Coronary artery (tissue), 2 donors: ENCODE data around the gene C1QTNF6.

Source experiments
- DNase-seq: peaks from one replicate; pipeline ENCODE4 v3.0.0-alpha.2; 2017; ENCODE audit warnings: low spot score
- H3K27ac ChIP-seq, 2 donors: fragments of 200-600 bp; sonication (generic); one replicate each; pipeline ENCODE4 v1.5.1; 2016 to 2019
- H3K4me3 ChIP-seq: fragments of 200-600 bp; sonication (generic); 2 replicates; pipeline ENCODE4 v1.5.1; 2016; ENCODE audit warnings: mild to moderate bottlenecking, moderate library complexity
- CTCF ChIP-seq: fragments of 200-600 bp; sonication (generic); IDR thresholded peaks from one replicate; pipeline ENCODE4 v1.5.1; 2019; ENCODE audit warnings: antibody characterized with exemption

The C1QTNF6 gene

GRCh38 chr22:37161443-37161842 is 26.6 kb downstream of the C1QTNF6 start:
- no peak for TF ChIP-seq CTCF
- Histone ChIP-seq H3K4me3 (no peak overlapping the region), H3K27ac (no peak overlapping the region)
- no peak for DNase-seq

- Histone ChIP-seq H3K27ac (no peak overlapping the region), H3K4me3 (no peak overlapping the region)
- no peak for TF ChIP-seq CTCF
- DNase-seq = no peak
These were observed 28.0 kb downstream of the C1QTNF6 start for GRCh38 chr22:37160027-37160426.

- no peak overlapping the region for H3K27ac ChIP-seq
- DNase-seq = no peak
- no peak overlapping the region for H3K4me3 ChIP-seq
- no peak for TF ChIP-seq CTCF
These were observed 29.1 kb downstream of the C1QTNF6 start for GRCh38 chr22:37158963-37159290.

GRCh38 chr22:37157516-37158285 is 30.3 kb downstream of the C1QTNF6 start:
- H3K27ac ChIP-seq = no peak overlapping the region
- no peak for TF ChIP-seq CTCF
- H3K4me3 ChIP-seq = no peak overlapping the region
- no peak for DNase-seq

GRCh38 chr22:37156686-37157435 is 31.2 kb downstream of the C1QTNF6 start:
- no peak overlapping the region for H3K4me3 ChIP-seq
- no peak overlapping the region for H3K27ac ChIP-seq
- no peak for TF ChIP-seq CTCF
- no peak for DNase-seq

GRCh38 chr22:37155971-37156370 is 32.1 kb downstream of the C1QTNF6 start:
- TF ChIP-seq CTCF = no peak
- Histone ChIP-seq H3K27ac (no peak overlapping the region), H3K4me3 (no peak overlapping the region)
- no peak for DNase-seq
